Effector memory CD8-positive, alpha-beta T cell (primary cell): ENCODE results near the gene ATOX1.
A peak's percentile ranks its signal among the peaks of the same experiment; 100 is the strongest.

ENCODE experiments used
- ATAC-seq: fragments of 150-1000 bp; cut with Tn5 transposase; replicated peaks from 2 replicates; pipeline ENCODE4 v1.10.0; 2021; ENCODE audit warnings: mild to moderate bottlenecking, moderate library complexity
- DNase-seq, 3 experiments: peaks; one replicate each; pipeline ENCODE4 v3.0.0; 2021
- H3K27ac Mint-ChIP-seq, 2 donors: one replicate each; pipeline ENCODE4 v1.8.0; 2022; ENCODE audit warnings: mild to moderate bottlenecking in 2 of 2, mixed read lengths in 2 of 2, moderate library complexity in 2 of 2
- H3K27me3 Mint-ChIP-seq, 2 donors: one replicate each; pipeline ENCODE4 v1.8.0; 2022; ENCODE audit warnings: mixed read lengths in 2 of 2
- H3K36me3 Mint-ChIP-seq: one replicate; pipeline ENCODE4 v1.8.0; 2022; ENCODE audit warnings: mild to moderate bottlenecking, moderate library complexity, mixed read lengths; ENCODE audit not compliant: insufficient read depth
- H3K4me1 Mint-ChIP-seq, 2 donors: one replicate each; pipeline ENCODE4 v1.8.0; 2022; ENCODE audit warnings: low read depth in 2 of 2, mixed read lengths in 2 of 2
- H3K4me3 Mint-ChIP-seq, 2 donors: one replicate each; pipeline ENCODE4 v1.8.0; 2022; ENCODE audit warnings: mild to moderate bottlenecking in 2 of 2, mixed read lengths in 2 of 2, moderate library complexity in 2 of 2
- H3K9me3 Mint-ChIP-seq, 2 donors: one replicate each; pipeline ENCODE4 v1.8.0; 2022; ENCODE audit warnings: mixed read lengths in 2 of 2

Gene ATOX1

GRCh38 chr5:151755383-151755782 is 3.0 kb downstream of the ATOX1 start:
- Mint-ChIP-seq H3K9me3 (no peaks in the 10 kb centered on the region), H3K4me1 (peaks cover 27 to 42% of the 10 kb centered on the region in 2 donors)

GRCh38 chr5:151751593-151751992 is 6.8 kb downstream of the ATOX1 start:
- H3K4me3 Mint-ChIP-seq, result no peak overlapping the region
- H3K4me1 Mint-ChIP-seq, result peaks cover 14 to 28% of the 10 kb centered on the region in 2 donors
- no peaks in the 10 kb centered on the region for H3K9me3 Mint-ChIP-seq
- no peak for DNase-seq
- peak overlapping the region in 1 of 2 donors; percentile 33 for H3K27ac Mint-ChIP-seq
- peaks cover 29% of the 10 kb centered on the region for H3K36me3 Mint-ChIP-seq
- no peaks in the 10 kb centered on the region for H3K27me3 Mint-ChIP-seq
- ATAC-seq, result no peak

More at GRCh38 chr5:151755383-151755782, 3.0 kb downstream of the ATOX1 start:
- no peak overlapping the region for H3K4me3 Mint-ChIP-seq
- no peak for DNase-seq
- peaks cover 18% of the 10 kb centered on the region for H3K36me3 Mint-ChIP-seq
- H3K27me3 Mint-ChIP-seq, result no peaks in the 10 kb centered on the region
- H3K27ac Mint-ChIP-seq, result peak overlapping the region in 1 of 2 donors; percentile 68
- no peak for ATAC-seq

GRCh38 chr5:151751091-151751490 is 7.3 kb downstream of the ATOX1 start:
- Mint-ChIP-seq H3K36me3 (peaks cover 29% of the 10 kb centered on the region), H3K27ac (no peak overlapping the region), H3K4me1 (peaks cover 15 to 28% of the 10 kb centered on the region in 2 donors), H3K27me3 (no peaks in the 10 kb centered on the region), H3K9me3 (no peaks in the 10 kb centered on the region), H3K4me3 (no peak overlapping the region)
- no peak for ATAC-seq
- no peak for DNase-seq

GRCh38 chr5:151750121-151750520 is 8.3 kb downstream of the ATOX1 start:
- Mint-ChIP-seq H3K4me3 (no peak overlapping the region), H3K36me3 (peaks cover 29% of the 10 kb centered on the region), H3K4me1 (peaks cover 23 to 32% of the 10 kb centered on the region in 2 donors), H3K27me3 (no peaks in the 10 kb centered on the region), H3K27ac (peak overlapping the region; percentile 79 to 90), H3K9me3 (no peaks in the 10 kb centered on the region)
- ATAC-seq (no peak), DNase-seq (no peak)

GRCh38 chr5:151745071-151745705 is 13.2 kb downstream of the ATOX1 start:
- Mint-ChIP-seq H3K27ac (peak overlapping the region; percentile 80 to 92), H3K4me3 (peak overlapping the region; percentile 48 to 53), H3K27me3 (no peaks in the 10 kb centered on the region), H3K36me3 (peaks cover 21% of the 10 kb centered on the region), H3K9me3 (no peaks in the 10 kb centered on the region), H3K4me1 (peaks cover 34 to 36% of the 10 kb centered on the region in 2 donors)
- ATAC-seq (peak; percentile 84), DNase-seq (peak; percentile 10 to 47 (median 47))

- no peak for ATAC-seq
- H3K9me3 Mint-ChIP-seq, result no peaks in the 10 kb centered on the region
- peaks cover 6% of the 10 kb centered on the region for H3K36me3 Mint-ChIP-seq
- peak overlapping the region; percentile 47 to 92 for H3K27ac Mint-ChIP-seq
- peaks cover 33 to 37% of the 10 kb centered on the region in 2 donors for H3K4me1 Mint-ChIP-seq
- DNase-seq, result no peak
- no peaks in the 10 kb centered on the region for H3K27me3 Mint-ChIP-seq
- no peak overlapping the region for H3K4me3 Mint-ChIP-seq
These were observed 14.9 kb downstream of the ATOX1 start for GRCh38 chr5:151743530-151743929.

GRCh38 chr5:151742870-151743294 is 15.5 kb downstream of the ATOX1 start:
- no peaks in the 10 kb centered on the region for H3K27me3 Mint-ChIP-seq
- DNase-seq (no peak), ATAC-seq (no peak)
- no peaks in the 10 kb centered on the region for H3K9me3 Mint-ChIP-seq
- peaks cover 6% of the 10 kb centered on the region for H3K36me3 Mint-ChIP-seq
- no peak overlapping the region for H3K4me3 Mint-ChIP-seq
- peaks cover 33 to 37% of the 10 kb centered on the region in 2 donors for H3K4me1 Mint-ChIP-seq
- peak overlapping the region; percentile 23 to 47 for H3K27ac Mint-ChIP-seq

GRCh38 chr5:151741678-151742423 is 16.6 kb downstream of the ATOX1 start:
- Mint-ChIP-seq H3K9me3 (no peaks in the 10 kb centered on the region), H3K27ac (no peak overlapping the region), H3K36me3 (peaks cover 6% of the 10 kb centered on the region), H3K27me3 (no peaks in the 10 kb centered on the region), H3K4me3 (no peak overlapping the region), H3K4me1 (peaks cover 33 to 39% of the 10 kb centered on the region in 2 donors)
- no peak for DNase-seq
- ATAC-seq, result no peak

- ATAC-seq (no peak), DNase-seq (no peak)
- Mint-ChIP-seq H3K9me3 (no peaks in the 10 kb centered on the region), H3K36me3 (peaks cover 6% of the 10 kb centered on the region), H3K4me1 (peaks cover 25 to 33% of the 10 kb centered on the region in 2 donors), H3K4me3 (no peak overlapping the region), H3K27me3 (no peaks in the 10 kb centered on the region), H3K27ac (no peak overlapping the region)
These were observed 17.5 kb downstream of the ATOX1 start for GRCh38 chr5:151740958-151741373.

- peak; percentile 41 to 45 (median 43) for DNase-seq
- peaks cover 6% of the 10 kb centered on the region for H3K36me3 Mint-ChIP-seq
- H3K27ac Mint-ChIP-seq, result no peak overlapping the region
- no peaks in the 10 kb centered on the region for H3K9me3 Mint-ChIP-seq
- H3K4me3 Mint-ChIP-seq, result no peak overlapping the region
- ATAC-seq, result peak; percentile 37
- peaks cover 20 to 27% of the 10 kb centered on the region in 2 donors for H3K4me1 Mint-ChIP-seq
- H3K27me3 Mint-ChIP-seq, result no peaks in the 10 kb centered on the region
These were observed 18.0 kb downstream of the ATOX1 start for GRCh38 chr5:151740336-151740942.

GRCh38 chr5:151739939-151740335 is 18.5 kb downstream of the ATOX1 start:
- H3K9me3 Mint-ChIP-seq, result no peaks in the 10 kb centered on the region
- H3K27ac Mint-ChIP-seq, result no peak overlapping the region
- no peak for ATAC-seq
- H3K4me3 Mint-ChIP-seq, result no peak overlapping the region
- peaks cover 6% of the 10 kb centered on the region for H3K36me3 Mint-ChIP-seq
- no peak for DNase-seq
- H3K27me3 Mint-ChIP-seq, result no peaks in the 10 kb centered on the region
- H3K4me1 Mint-ChIP-seq, result peaks cover 15 to 22% of the 10 kb centered on the region in 2 donors

- Mint-ChIP-seq H3K4me3 (no peak overlapping the region), H3K27me3 (no peaks in the 10 kb centered on the region), H3K36me3 (peaks cover 5% of the 10 kb centered on the region), H3K4me1 (peaks cover 15 to 18% of the 10 kb centered on the region in 2 donors), H3K9me3 (no peaks in the 10 kb centered on the region), H3K27ac (no peak overlapping the region)
- no peak for DNase-seq
- ATAC-seq, result no peak
These were observed 19.0 kb downstream of the ATOX1 start for GRCh38 chr5:151739395-151739794.

- Mint-ChIP-seq H3K27me3 (no peaks in the 10 kb centered on the region), H3K27ac (no peak overlapping the region), H3K4me3 (no peak overlapping the region), H3K4me1 (peaks cover 12 to 16% of the 10 kb centered on the region in 2 donors), H3K9me3 (no peaks in the 10 kb centered on the region), H3K36me3 (peaks cover 11% of the 10 kb centered on the region)
- ATAC-seq, result no peak
- no peak for DNase-seq
These were observed 20.1 kb downstream of the ATOX1 start for GRCh38 chr5:151738125-151738848.
